HFF-Myc (cell line): ENCODE results near the gene CSMD2.
A peak's percentile ranks its signal among the peaks of the same experiment; 100 is the strongest.

Experiments used
- DNase-seq: peaks from one replicate; pipeline ENCODE4 v3.0.0-alpha.2; 2011; ENCODE audit warnings: low read depth; ENCODE audit errors: extremely low read depth
- H3K4me3 ChIP-seq: replicated peaks from 2 replicates; pipeline ENCODE4 v1.5.1; 2011; ENCODE audit warnings: low read depth, mild to moderate bottlenecking, control low read depth, low read length
- TF ChIP-seq, protein P1 (sequence below): IDR thresholded peaks from 2 replicates; pipeline ENCODE4 v1.5.1; 2012; ENCODE audit warnings: mild to moderate bottlenecking, low read depth, low read length, control low read depth; ENCODE audit errors: missing control alignments

CSMD2 gene

DNA sequence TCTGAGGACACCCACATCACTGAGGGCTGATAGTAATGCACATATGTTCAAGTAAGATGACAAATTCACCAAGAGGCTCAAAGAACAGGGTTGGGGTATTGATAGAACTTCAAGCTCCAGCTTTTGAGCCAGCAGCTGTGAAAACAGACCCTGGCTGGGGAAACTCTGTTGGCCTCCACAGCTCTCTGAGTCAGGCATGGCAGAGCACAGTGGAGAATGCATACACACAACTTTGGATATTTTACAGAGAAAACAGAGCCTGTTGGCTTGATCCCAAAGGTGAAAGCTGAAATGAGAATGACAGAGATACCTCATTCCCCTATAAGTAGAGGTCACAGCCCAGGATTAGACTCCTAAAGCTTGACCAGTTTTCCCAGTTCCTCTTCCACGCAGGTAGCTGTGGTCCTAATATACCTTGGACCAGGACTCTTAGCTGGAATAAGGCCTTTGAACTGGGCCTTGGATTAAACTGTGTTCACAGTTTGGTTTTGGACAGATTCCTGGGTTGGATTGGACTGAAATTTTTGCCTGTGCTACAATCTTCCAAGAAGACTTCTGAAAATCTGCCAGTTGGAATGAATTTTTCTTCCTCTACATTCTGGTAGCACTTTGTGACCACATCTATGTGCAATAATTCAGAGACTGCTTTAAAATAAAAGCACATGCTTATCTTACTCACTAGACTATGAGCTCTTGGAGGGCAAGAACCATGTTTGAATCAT lies 402.8 kb downstream of the CSMD2 start:
- no peak overlapping the region for H3K4me3 ChIP-seq
- TF ChIP-seq, protein P1, sequence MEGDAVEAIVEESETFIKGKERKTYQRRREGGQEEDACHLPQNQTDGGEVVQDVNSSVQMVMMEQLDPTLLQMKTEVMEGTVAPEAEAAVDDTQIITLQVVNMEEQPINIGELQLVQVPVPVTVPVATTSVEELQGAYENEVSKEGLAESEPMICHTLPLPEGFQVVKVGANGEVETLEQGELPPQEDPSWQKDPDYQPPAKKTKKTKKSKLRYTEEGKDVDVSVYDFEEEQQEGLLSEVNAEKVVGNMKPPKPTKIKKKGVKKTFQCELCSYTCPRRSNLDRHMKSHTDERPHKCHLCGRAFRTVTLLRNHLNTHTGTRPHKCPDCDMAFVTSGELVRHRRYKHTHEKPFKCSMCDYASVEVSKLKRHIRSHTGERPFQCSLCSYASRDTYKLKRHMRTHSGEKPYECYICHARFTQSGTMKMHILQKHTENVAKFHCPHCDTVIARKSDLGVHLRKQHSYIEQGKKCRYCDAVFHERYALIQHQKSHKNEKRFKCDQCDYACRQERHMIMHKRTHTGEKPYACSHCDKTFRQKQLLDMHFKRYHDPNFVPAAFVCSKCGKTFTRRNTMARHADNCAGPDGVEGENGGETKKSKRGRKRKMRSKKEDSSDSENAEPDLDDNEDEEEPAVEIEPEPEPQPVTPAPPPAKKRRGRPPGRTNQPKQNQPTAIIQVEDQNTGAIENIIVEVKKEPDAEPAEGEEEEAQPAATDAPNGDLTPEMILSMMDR = no peak
- no peak for DNase-seq

DNA sequence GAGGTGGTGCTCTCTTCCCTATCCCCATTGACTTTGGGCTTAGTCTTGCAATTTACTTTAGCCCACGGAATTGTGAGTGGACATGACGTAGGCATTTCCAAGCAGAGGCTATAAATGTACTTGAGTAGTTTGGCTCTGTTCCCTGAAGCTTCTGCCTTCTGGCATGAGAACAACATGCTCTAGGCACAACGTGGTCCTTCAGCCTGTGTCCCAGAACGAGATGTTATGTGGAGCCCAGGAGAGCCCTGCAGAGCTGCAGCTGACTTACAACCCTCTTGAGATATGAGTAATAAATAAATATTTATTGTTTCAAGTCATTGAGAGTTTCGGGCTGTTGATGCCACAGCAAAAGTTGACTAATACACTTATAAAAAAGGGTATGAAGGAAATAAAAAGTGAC lies 406.3 kb downstream of the CSMD2 start:
- TF ChIP-seq, protein P1 = no peak
- peak; percentile 10 for DNase-seq
- no peak overlapping the region for H3K4me3 ChIP-seq

DNA sequence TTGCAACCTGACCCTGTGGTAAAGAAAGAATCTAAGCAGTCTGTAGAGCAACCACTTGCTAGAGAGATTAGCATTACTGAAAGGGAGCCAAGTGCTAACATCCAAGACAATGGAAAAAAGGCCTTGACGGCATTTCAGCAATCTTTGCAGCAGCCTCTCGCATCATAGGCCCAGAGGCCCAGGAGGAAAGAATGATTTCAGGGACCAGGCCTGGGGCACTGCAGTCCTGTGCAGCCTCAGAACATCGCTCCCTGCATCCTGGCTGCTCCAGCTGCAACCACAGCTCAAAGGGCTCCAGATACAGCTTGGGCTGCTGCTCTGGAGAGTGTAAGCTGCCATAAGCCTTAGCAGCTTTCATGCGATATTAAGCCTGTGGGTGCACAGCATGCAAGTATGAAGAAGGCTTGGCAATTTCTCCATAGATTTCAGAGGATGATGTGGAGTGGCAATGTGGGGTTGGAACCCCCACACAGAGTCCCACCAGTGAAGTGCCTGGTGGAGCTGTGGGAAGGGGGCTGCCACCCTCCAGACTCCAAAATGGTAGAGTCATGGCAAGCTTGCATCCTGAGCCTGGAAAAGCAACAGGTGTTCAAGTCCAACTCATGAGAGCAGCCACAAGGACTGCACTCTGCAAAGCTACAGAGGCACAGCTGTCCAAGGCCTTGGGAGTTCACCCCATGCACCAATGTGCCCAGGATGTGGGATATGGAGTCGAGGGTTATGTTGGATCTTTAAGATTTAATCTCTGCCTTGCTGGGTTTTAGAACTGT lies 411.8 kb downstream of the CSMD2 start:
- no peak overlapping the region for H3K4me3 ChIP-seq
- TF ChIP-seq, protein P1 = no peak
- no peak for DNase-seq

DNA sequence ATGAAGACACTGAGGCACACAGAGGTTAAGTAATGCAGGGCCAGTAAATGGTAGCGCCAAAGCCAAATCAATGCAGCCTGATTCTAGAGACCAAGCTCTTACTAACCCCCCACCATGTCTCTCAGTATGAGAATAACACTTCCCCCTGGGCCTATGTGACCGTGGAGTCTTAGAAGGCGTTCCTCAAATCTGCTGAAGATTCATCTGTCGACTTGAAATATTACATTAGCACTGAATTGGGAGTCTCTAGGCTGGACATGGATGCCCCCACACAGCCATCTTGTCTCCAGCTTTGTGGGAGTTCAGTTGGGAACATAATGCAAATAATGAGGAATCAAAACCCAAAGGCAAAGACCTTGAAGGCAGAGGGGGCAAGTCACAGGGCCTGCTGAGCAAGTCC lies 419.1 kb downstream of the CSMD2 start:
- H3K4me3 ChIP-seq = no peak overlapping the region
- TF ChIP-seq, protein P1 = no peak
- DNase-seq = no peak

DNA sequence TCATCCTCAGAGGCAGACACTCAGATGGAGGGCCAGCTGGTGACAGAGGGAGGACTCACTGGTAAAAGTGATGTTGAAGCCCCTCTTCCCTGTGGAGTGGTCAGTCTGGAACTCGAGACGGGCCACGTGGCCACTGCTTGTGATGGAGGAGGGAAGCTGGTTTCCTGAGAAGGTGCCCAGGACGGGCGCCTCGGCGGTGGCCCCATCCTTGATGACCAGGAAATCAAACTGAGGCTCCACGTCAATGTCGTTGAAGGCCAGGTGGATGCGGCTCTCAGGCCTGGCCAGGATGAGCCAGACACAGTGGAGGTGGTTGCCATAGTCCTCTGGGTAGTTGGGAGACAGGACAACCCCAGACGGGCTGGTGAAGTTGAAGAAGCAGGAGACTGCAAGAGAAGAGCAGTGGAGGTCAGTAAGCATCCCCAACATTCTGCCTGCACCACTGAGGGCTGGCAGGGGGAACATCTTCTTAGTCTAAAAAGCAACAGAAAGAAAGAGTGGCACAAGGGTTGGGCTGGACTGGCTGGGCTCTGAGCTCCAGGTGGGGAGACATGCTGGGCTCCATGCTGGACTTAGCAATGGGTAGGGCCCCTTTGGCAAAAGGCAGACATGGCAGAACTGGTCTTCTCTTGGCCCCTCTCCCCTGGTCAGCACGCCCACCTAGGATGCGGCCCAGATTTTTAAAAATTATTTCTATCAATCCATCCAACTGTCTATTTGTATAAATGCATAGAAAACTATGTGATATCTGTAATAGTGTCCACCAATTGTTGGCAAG lies 421.6 kb downstream of the CSMD2 start:
- H3K4me3 ChIP-seq = no peak overlapping the region
- no peak for DNase-seq
- TF ChIP-seq, protein P1 = no peak

DNA sequence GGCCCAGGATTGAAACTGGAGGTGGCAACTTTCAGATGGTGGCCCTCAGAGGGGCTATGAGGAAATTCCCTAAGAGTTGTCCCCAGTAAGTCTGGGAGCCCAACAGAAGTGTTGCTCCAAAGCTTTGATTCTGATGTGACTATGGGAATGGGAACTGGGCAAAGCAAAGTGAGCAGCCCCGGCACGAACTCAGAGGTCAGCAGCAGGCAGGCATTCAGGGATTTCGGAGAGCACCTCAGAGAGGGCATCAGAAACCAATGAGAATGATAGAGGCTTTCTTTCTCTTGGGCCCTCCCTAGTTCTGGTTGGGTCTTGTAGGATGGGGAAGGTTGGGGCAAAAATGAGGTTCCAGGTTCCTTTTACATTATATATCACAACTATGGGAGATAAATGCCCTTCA lies 422.4 kb downstream of the CSMD2 start:
- TF ChIP-seq, protein P1 = no peak
- no peak for DNase-seq

More for the DNA sequence above, 422.4 kb downstream of the CSMD2 start:
- H3K4me3 ChIP-seq = no peak overlapping the region
